Endothelial cell of umbilical vein (primary cell): ENCODE results near the gene OTULINL. TPM values are rescaled to one million over a fixed set of nuclear protein-coding genes. Genes with fewer than 3 reads are reported as not detected.

Source experiments
- BruUV-seq: library from RNA; stranded (reverse); fragments of 400-500 nt; replicated peaks from 2 replicates; lab custom pipeline; 2021; lab: Mats Ljungman, UMichigan
- CTCF ChIA-PET: fragments of 300-600, 350-600 bp; sonication (Branson Sonifier 250); formaldehyde crosslinking; loops from one replicate; lab custom pipeline; 2021; ENCODE audit warnings: antibody characterized with exemption, inconsistent platforms; lab: Charles Lee
- POLR2A ChIA-PET: fragments of 300-600, 350-600 bp; sonication (Branson Sonifier 250); formaldehyde crosslinking; loops from one replicate; lab custom pipeline; 2021; ENCODE audit warnings: antibody characterized with exemption, inconsistent platforms; lab: Charles Lee
- DNase-seq: peaks from one replicate; pipeline ENCODE4 v3.0.0-alpha.2; 2011; ENCODE audit warnings: low read depth, low spot score
- FAIRE-seq: peaks from 2 replicates; lab custom pipeline; 2011; peaks lifted over from hg19 to GRCh38; lab: Jason Lieb, UNC
- H2AFZ ChIP-seq: 2 replicates; pipeline ENCODE4 v1.6.0; 2012; ENCODE audit warnings: low read depth, low read length, control low read depth, inconsistent platforms
- H3K27ac ChIP-seq: 2 replicates; pipeline ENCODE4 v1.5.1; 2011; ENCODE audit warnings: low read depth, mild to moderate bottlenecking, control low read depth, low read length, moderate library complexity; ENCODE audit not compliant: insufficient read depth
- H3K27me3 ChIP-seq, 2 experiments: 2 replicates each; pipeline versions ENCODE4 v1.6.0 to v1.6.1; 2011; ENCODE audit warnings: low read length in 2 of 2, mixed read lengths in 1 of 2; ENCODE audit not compliant: control insufficient read depth in 2 of 2, insufficient read depth in 2 of 2
- H3K36me3 ChIP-seq, 2 experiments: 2 replicates in 1 of 2; 3 replicates in 1 of 2; pipeline ENCODE4 v1.5.1; 2011; ENCODE audit warnings: low read length in 2 of 2, mild to moderate bottlenecking in 1 of 2, moderate library complexity in 1 of 2; ENCODE audit not compliant: control insufficient read depth in 2 of 2, insufficient read depth in 2 of 2; ENCODE audit errors: extremely low read depth in 1 of 2
- H3K4me1 ChIP-seq: 3 replicates; pipeline ENCODE4 v1.5.1; 2011; ENCODE audit warnings: mild to moderate bottlenecking, low read length; ENCODE audit not compliant: control insufficient read depth, insufficient read depth; ENCODE audit errors: extremely low read depth
- H3K4me2 ChIP-seq: 2 replicates; pipeline ENCODE4 v1.6.1; 2011; ENCODE audit warnings: low read length, control low read depth, mixed read lengths; ENCODE audit not compliant: insufficient read depth
- H3K4me3 ChIP-seq, 3 experiments: fragments of 200-600 bp in 1 of 3; sonication (generic), shearing (Covaris generic) in 1 of 3; replicated peaks in 1 of 3; 2 replicates each; pipeline ENCODE4 v1.5.1; 2011 to 2016; ENCODE audit warnings: control low read depth in 3 of 3, low read length in 3 of 3, mild to moderate bottlenecking in 2 of 3, inconsistent platforms in 1 of 3, low read depth in 1 of 3, moderate library complexity in 1 of 3; ENCODE audit not compliant: insufficient read depth in 1 of 3
- H3K79me2 ChIP-seq: 2 replicates; pipeline ENCODE4 v1.6.0; 2012; ENCODE audit warnings: low read length, inconsistent platforms; ENCODE audit not compliant: control insufficient read depth, insufficient read depth
- H3K9ac ChIP-seq: replicated peaks from 2 replicates; pipeline ENCODE3; 2011; ENCODE audit warnings: low read length, control low read depth; ENCODE audit not compliant: insufficient read depth; ENCODE audit errors: extremely low read depth
- H3K9me1 ChIP-seq: replicated peaks from 3 replicates; pipeline ENCODE4 v1.6.0; 2011; ENCODE audit warnings: mild to moderate bottlenecking, low read length; ENCODE audit not compliant: control insufficient read depth, insufficient read depth; ENCODE audit errors: extremely low read depth
- H3K9me3 ChIP-seq: replicated peaks from 2 replicates; pipeline ENCODE4 v1.5.1; 2012; ENCODE audit warnings: low read length, inconsistent platforms; ENCODE audit not compliant: control insufficient read depth, insufficient read depth
- H4K20me1 ChIP-seq: replicated peaks from 2 replicates; pipeline ENCODE3; 2011; ENCODE audit warnings: mild to moderate bottlenecking, low read length; ENCODE audit not compliant: control insufficient read depth, insufficient read depth; ENCODE audit errors: extremely low read depth
- EZH2 ChIP-seq: IDR thresholded peaks from 2 replicates; pipeline ENCODE4 v1.6.1; 2012; ENCODE audit warnings: borderline replicate concordance, low read depth, mild to moderate bottlenecking, moderate library complexity, low read length, inconsistent platforms; ENCODE audit not compliant: severe bottlenecking
- FOS ChIP-seq: IDR thresholded peaks from 2 replicates; pipeline ENCODE4 v1.6.1; 2011; ENCODE audit warnings: mild to moderate bottlenecking, low read length, moderate library complexity, borderline replicate concordance; ENCODE audit not compliant: insufficient read depth
- GATA2 ChIP-seq: IDR thresholded peaks from 2 replicates; pipeline ENCODE4 v1.7.0; 2011; ENCODE audit warnings: low read depth, mild to moderate bottlenecking, moderate library complexity, mixed read lengths, low read length; ENCODE audit not compliant: insufficient read length, insufficient read depth
- JUN ChIP-seq: IDR thresholded peaks from 2 replicates; pipeline ENCODE4 v1.6.1; 2011; ENCODE audit warnings: borderline replicate concordance, low read depth; ENCODE audit not compliant: insufficient read length, insufficient read depth
- MYC ChIP-seq: IDR thresholded peaks from one replicate; pipeline ENCODE4 v1.6.1; 2011; ENCODE audit warnings: mild to moderate bottlenecking, low read depth, low read length
- POLR2A ChIP-seq: IDR thresholded peaks from 2 replicates; pipeline ENCODE4 v1.6.1; 2012; ENCODE audit warnings: low read depth, mild to moderate bottlenecking, control low read depth, low read length
- POLR2AphosphoS5 ChIP-seq: IDR thresholded peaks from 2 replicates; pipeline ENCODE4 v1.6.1; 2012; ENCODE audit warnings: low read depth, mild to moderate bottlenecking, control low read depth, low read length, moderate library complexity; ENCODE audit not compliant: insufficient read depth
- dilution Hi-C: fragments of 300-500 bp; cut with MboI; formaldehyde crosslinking; loops from one replicate; pipeline ENCODE4 v1.15.0; 2019; ENCODE audit warnings: low sequenced_read_pairs; ENCODE audit not compliant: extremely low pct_ligation_motif_present
- intact Hi-C: fragments of 100-400 bp; cut with micrococcal nuclease; formaldehyde crosslinking; loops from one replicate; pipeline ENCODE4 v1.10.0; 2022
- polyA plus RNA-seq, 4 experiments: library from polyadenylated mRNA; depleted of rRNA in 3 of 4; stranded (reverse) in 3 of 4; unstranded in 1 of 4; fragments of >200 nt; gene quantifications; 2 replicates each; pipeline versions ENCODE4 v1.2.1 to v1.2.3, GENCODE V29; 2011 to 2012; ENCODE audit warnings: missing spikeins in 1 of 4
- total RNA-seq: library from RNA; stranded (reverse); gene quantifications from 2 replicates; pipeline ENCODE4 v1.2.3, GENCODE V29; 2021
- TF ChIP-seq, protein P1 (sequence below): IDR thresholded peaks from 2 replicates; pipeline ENCODE4 v1.6.1; 2011; ENCODE audit not compliant: insufficient read depth, insufficient read length
- TF ChIP-seq, protein P2 (sequence below), 2 donors: IDR thresholded peaks; 1 replicate in 1 of 2; 2 replicates in 1 of 2; pipeline ENCODE4 v1.5.1; 2011; ENCODE audit warnings: low read length in 2 of 2, mild to moderate bottlenecking in 2 of 2, moderate library complexity in 2 of 2, control low read depth in 1 of 2, inconsistent platforms in 1 of 2, low read depth in 1 of 2; ENCODE audit not compliant: insufficient read depth in 1 of 2; ENCODE audit errors: extremely low read depth in 1 of 2

OTULINL gene
- total and polyA plus RNA-seq, 2 donors (not counting 3 experiments of a cell fraction or from before 2014, with no cell fraction given) = 0.08 to 0.42 TPM

DNA sequence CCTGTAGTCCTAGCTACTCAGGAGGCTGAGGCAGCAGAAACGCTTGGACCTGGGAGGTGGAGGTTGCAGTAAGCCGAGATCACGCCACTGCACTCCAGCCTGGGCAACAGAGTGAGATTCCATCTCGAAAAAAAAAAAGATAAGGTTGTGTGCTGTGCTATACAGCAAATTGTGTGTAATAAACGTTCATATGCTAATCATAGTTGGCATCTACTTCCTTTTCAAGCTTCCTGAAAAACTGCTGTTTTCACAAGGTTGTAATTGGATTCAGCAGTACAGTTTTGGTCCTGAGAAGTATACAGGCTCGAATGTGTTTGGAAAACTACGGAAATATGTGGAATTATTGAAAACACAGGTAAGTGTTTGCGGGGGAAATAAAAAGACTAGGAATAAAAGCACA lies 25.5 kb downstream of the OTULINL start:
- Histone ChIP-seq H3K79me2 (no peaks in the 10 kb centered on the region), H3K4me3 (no peak overlapping the region), H3K9me3 (no peaks in the 10 kb centered on the region), H3K9ac (no peak overlapping the region), H3K36me3 (no peaks in the 10 kb centered on the region), H3K9me1 (no peaks in the 10 kb centered on the region), H3K27me3 (peaks cover 0 to 4% of the 10 kb centered on the region in 2 experiments), H3K27ac (no peak overlapping the region), H2AFZ (no peak overlapping the region), H4K20me1 (no peaks in the 10 kb centered on the region), H3K4me1 (no peaks in the 10 kb centered on the region), H3K4me2 (no peak overlapping the region)
- FAIRE-seq (no peak), DNase-seq (no peak)
- no peak for TF ChIP-seq EZH2
- no peak for TF ChIP-seq MYC
- no peak for TF ChIP-seq JUN
- TF ChIP-seq, protein P1, sequence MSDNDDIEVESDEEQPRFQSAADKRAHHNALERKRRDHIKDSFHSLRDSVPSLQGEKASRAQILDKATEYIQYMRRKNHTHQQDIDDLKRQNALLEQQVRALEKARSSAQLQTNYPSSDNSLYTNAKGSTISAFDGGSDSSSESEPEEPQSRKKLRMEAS = no peak
- no peak for TF ChIP-seq POLR2AphosphoS5
- TF ChIP-seq POLR2A = no peak
- TF ChIP-seq, protein P2, sequence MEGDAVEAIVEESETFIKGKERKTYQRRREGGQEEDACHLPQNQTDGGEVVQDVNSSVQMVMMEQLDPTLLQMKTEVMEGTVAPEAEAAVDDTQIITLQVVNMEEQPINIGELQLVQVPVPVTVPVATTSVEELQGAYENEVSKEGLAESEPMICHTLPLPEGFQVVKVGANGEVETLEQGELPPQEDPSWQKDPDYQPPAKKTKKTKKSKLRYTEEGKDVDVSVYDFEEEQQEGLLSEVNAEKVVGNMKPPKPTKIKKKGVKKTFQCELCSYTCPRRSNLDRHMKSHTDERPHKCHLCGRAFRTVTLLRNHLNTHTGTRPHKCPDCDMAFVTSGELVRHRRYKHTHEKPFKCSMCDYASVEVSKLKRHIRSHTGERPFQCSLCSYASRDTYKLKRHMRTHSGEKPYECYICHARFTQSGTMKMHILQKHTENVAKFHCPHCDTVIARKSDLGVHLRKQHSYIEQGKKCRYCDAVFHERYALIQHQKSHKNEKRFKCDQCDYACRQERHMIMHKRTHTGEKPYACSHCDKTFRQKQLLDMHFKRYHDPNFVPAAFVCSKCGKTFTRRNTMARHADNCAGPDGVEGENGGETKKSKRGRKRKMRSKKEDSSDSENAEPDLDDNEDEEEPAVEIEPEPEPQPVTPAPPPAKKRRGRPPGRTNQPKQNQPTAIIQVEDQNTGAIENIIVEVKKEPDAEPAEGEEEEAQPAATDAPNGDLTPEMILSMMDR (IDR thresholded peaks at IDR 0.05; ENCODE audit: extremely low read depth in 1 of 2, insufficient read depth in 1 of 2, low read depth in 1 of 2, low read length in 2 of 2) = no peak
- no peak for TF ChIP-seq FOS
- TF ChIP-seq GATA2 = no peak
- intact Hi-C loops = no loop called here
- dilution Hi-C loops = no loop called here
- ChIA-PET CTCF (no interaction called here), POLR2A (no interaction called here)
- no TSS peak for BruUV-seq
